Measurements from ENCODE around the gene MAP4K3.
"Not testable (repeated sequence)": the region's sequence is repeated elsewhere in the genome, so short reads cannot be mapped to it uniquely, and the experiment has no call there.

Gene MAP4K3

DNA sequence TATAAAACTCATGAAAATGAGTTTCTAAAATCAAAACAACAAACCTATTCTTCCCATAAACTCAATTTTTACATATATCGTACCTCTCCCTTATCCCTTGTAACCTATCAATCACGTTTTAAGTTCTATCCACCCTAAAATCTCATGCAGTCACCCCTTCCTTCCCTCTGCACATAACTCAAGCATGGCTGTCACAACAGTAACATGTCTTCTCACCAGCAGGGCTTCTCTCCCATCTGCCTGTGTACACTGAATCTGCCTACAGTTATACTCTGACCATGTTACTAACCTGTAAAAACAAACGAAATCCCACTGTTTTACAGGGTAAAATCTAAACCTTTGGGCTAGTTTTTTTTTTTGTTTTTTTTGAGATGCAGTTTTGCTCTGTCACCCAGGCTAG, 68.2 kb downstream of the MAP4K3 start:
- DNase-seq: no peak

DNA sequence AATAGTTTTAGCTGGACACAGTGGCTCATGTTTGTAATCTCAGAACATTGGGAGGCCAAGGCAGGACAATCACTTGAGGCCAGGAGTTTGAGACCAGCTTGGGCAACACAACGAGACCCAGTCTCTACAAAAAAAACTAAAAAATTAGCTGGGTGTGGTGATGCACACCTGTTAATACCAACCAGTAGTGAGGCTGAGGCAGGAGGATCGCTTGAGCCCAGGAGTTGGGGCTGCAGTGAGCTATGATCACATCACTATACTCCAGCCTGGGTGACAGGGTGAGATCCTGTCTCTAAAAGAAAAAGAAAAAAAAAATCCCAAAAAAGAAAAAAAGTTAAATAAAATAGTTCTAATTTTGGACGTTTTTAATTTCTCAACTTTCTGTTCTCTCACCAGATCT, 68.7 kb downstream of the MAP4K3 start:
- DNase-seq: no peak

DNA sequence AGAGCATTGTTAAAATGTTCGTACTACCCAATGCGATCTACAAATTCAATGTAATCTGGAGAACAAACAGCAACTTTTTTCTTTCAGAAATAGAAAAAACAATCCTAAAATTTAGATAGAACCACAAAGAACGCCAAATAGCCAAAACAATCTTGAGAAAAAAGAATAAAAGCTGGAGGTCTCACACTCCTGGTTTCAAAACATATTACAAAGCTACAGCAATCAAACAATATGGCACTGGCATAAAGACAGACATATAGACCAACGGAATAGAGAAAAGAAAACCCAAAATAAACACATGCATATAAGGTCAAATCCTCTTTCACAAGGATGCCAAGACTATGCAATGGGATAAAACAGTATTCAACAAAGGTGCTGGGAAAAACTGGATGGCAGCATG, 74.5 kb downstream of the MAP4K3 start:
- DNase-seq: no peak

DNA sequence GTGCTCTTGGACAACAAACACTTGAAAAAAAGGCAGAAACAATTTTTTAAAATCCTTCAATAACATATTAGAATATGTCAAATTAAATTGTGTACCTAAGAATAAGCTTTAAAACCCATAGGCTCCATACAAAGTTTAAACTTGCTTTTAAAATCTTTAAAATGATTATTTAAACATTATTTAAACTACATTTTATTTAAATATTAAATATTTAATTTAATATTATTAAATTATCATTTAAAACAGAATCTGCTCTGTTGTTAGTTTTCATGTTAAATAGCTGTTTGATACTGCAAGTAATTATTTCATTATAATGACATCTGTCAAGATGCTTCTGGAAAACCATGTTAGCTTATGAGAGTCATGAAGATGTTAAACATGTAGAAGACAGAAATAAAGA, 75.6 kb downstream of the MAP4K3 start:
- DNase-seq: no peak

DNA sequence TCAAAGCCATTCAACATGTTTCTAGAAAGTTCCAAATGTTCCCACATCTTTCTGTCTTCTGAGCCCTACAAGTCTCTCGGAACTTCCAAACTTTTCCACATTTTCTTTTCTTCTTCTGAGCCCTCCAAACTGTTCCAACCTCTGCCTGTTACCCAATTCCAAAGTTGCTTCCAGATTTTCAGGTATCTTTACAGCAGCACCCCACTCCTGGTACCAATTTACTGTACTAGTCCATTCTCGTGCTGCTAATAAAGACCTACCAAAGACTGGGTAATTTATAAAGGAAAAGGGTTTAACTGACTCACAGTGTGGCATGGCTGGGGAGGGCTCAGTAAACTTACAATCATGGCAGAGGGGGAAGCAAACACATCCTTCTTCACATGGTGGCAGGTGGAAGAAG, 76.7 kb downstream of the MAP4K3 start:
- not testable (repeated sequence) for DNase-seq

DNA sequence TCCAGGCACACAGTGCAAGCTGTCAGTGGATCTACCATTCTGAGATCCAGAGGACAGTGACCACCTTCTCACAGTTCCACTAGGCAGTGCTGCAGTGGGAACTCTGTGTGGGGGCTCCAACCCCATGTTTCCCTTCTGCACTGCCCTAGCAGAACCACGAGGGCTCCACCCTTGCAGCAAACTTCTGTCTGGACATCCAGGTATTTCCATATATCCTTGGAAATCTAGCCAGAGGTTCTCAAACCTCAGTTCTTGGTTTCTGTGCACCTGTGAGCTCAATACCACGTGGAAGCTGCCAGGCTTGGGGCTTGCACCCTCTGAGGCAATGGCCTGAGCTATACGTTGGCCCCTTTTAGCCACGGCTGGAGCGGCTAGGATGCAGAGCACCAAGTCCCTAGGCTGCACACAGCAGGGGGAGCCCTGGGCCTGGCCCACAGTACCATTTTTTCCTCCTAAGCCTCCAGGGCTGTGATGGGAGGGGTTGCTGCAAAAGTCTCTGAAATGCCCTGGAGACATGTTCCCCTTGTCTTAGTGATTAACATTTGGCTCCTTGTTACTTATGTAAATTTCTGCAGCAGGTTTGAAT, 77.5 kb downstream of the MAP4K3 start:
- DNase-seq: no peak

DNA sequence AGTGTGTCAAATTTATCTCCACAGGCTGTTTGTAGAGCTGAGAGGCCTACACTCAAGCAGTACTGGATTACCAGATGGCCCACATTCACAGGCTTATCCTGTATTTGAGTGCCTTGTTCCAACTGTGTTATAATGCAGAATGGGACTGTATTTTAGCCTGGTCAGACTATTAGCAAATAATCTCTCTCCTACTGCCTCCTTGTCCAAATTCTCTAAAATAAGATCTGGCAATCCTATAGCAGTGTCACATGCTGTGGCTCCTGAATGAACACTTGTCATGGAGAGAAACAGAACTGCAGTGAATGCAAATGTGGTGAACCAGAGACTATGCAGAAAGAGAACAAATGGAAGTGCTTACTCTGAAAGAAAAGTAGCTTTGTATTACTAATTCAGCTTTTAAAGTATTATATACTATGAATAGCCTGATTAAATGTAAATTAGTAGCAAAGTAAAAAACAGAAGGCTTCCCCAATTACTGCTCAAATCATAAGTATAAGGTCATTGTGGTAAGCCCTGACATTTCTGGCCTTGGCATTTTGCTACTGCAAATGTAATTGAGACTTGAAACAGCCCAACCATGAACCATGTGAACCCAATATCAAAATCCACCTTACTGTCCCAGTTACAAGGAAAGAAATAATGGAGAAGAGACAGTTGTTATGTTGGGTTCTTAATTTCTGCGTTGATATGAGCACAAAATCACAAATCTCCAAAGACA, 80.0 kb downstream of the MAP4K3 start:
- no peak for DNase-seq

DNA sequence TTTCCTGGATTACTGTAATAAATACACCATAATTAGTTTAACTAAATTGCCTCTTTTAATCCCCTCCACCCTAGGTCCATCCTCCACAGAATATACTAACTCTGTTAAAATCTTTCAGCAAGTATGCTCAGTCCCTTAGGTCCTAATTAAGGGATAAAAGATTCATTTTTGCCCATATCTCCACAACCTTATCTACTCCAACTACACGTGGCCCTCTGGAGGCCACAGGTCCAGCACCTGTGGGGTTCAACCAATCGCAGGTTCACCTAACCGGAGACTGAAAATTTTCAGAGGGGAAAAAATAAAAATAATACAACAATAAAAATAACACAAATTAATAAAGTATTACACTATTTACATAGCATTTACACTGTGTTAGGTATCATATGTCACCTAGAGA, 86.4 kb downstream of the MAP4K3 start:
- no peak for DNase-seq

DNA sequence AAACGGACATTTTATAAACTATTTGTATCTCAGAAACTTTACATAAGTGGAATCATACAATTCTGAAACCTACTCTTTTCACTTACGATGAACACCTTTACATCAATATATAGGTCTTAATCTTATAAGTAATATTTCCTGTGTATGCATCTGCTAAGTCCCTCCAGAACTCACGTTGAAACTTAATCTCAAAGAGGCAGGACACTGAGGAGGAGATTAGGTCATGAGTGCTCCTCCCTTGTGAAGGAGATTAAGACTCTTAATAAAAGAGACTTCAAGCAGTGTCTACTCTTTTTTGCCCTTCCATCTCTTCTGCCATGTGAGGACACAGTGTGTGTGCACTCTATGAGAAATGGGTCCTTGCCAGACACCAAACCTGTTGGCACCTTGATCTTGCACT, 98.6 kb downstream of the MAP4K3 start:
- DNase-seq: no peak

DNA sequence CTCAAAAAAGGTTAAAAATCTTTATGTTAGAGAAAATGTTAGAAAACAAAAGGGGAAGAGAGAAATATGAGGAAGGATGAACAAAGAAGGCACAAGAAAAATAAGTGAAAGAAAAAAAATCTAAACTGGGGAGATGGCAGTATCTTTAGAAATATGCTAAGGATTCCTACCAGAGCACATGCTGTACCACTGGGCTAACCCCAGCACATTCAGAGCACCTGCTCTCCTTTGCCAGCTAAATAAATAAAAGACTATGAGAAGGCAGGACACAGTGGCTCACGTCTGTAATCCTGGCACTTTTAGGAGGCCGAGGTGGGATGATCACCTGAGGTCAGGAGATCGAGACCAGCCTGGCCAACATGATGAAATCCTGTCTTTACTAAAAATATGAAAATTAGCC, 101.2 kb downstream of the MAP4K3 start:
- DNase-seq: no peak

DNA sequence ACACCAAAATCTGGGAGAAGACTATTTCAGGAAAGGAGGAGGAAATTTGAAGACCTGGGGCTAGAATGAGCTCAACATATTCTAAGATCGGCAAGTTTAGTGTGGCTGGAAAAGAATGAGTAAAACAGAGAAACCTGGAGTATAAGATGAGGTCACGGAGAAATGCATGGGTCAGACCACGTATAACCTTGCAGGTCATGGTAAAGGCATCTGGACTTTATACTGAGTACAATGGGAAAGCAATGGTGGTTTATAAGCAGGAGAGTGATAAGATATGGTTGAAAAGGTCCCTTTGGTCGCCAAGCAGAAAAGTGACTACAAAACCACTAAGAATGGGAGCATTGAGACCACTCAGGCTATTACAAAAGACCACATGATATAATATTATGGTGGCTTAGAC, 102.1 kb downstream of the MAP4K3 start:
- no peak for DNase-seq

DNA sequence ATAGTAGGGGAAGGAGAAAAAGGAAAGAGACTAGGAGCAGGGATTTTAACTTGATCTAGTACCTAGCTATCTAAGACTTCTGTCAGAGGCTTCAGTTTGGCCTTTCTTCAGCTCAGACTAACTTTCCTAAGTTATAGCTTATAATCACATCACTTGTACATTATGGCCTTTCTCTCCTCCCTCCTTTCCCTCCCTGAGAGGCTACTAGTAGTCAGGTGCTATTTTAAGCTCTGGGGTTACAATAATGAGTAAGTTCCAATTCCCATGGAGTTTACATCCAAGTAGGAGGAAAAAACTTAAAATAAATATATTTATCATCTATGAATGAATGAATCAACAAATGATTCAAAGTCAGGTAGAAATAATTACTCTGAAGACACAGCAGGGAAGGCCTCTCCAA, 102.6 kb downstream of the MAP4K3 start:
- DNase-seq: no peak

DNA sequence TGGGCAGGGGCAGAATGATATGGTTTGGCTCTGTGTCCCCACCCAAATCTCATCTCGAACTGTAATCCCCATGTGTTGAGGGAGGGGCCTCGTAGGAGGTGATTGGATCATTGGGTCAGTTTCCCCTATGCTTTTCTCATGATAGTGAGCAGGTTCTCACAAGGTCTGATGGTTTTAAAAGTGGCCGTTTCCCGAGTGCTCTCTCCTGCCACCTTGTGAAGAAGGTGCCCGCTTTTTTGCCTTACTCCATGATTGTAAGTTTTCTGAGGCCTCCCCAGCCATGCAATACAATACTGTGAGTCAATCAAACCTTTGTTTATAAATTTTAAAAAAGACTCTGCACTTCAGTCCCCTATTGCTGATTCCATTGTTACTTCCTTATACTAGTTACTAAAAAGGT, 110.4 kb downstream of the MAP4K3 start:
- no peak for DNase-seq

DNA sequence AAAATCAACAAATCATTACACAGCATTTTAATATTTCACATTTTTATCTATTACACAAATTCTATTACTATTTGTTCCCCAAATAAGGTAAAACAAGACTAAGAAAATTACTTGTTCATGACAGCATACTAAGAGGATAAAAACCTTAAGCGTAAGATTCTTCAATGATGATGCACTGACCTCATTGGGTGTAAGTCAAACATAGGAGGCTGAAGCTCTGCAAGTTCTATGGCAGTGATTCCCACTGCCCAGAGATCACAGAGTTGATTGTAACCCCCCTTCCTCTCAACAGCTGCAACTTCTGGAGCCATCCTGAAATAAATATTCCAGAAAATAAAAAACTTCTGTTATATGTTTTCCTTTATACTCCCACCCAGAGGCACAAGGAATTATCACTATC, 111.1 kb downstream of the MAP4K3 start:
- no peak for DNase-seq

DNA sequence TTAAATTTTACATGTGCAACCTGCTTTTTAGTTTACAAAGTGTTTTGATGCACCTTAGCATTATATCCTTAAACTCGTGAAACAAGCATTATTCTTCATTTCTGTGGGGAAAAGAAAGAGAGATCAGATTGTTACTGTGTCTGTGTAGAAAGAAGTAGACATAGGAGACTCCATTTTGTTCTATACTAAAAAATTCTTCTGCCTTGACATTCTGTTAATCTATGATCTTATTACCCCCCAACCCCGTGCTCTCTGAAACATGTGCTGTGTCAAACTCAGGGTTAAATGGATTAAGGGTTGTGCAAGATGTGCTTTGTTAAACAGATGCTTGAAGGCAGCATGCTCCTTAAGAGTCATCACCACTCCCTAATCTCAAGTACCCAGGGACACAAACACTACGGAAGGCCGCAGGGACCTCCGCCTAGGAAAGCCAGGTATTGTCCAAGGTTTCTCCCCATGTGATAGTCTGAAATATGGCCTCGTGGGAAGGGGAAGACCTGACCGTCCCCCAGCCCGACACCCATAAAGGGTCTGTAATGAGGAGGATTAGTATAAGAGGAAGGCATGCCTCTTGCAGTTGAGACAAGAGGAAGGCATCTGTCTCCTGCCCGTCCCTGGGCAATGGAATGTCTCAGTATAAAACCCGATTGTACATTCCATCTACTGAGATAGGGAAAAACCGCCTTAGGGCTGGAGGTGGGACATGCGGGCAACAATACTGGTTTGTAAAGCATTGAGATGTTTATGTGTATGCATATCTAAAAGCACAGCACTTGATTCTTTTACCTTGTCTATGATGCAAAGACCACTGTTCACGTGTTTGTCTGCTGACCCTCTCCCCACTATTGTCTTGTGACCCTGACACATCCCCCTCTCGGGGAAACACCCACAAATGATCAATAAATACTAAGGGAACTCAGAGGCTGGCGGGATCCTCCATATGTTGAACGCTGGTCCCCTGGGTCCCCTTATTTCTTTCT, 115.7 kb downstream of the MAP4K3 start:
- DNase-seq: not testable (repeated sequence)

DNA sequence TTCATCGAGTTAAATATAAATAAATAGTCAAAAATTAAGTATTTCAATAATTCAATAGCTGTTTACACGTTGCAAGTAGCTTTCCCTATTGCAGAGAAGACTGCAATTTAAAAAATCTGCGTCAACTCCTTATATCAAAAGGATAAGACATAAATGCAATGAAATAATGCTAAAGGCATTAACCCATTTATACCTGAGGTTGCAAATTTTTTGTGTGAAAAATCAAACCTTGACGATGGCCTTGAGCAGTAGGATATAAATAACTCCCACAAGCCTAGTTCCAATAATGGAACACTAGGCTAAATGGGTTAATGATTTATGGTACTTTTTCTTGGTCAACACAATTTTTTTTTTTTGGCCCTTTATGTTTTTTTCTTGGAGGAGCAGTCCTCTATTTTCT, 116.9 kb downstream of the MAP4K3 start:
- no peak for DNase-seq

DNA sequence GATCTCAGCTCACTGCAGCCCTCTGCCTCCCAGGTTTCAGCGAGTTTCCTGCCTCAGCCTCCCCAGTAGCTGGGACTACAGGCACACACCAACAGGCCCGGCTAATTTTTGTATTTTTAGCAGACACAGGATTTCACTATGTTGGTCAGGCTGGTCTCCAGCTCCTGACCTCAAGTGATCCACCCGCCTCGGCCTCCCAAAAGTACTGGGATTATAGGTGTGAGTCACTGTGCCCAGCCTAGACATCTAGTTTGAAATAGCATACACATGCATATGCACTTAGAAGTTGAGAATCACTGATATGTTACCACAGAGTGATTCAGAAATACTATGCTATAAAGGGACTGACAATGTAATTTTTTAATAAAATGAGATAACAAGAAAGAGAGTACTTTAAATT, 123.5 kb downstream of the MAP4K3 start:
- DNase-seq: no peak

DNA sequence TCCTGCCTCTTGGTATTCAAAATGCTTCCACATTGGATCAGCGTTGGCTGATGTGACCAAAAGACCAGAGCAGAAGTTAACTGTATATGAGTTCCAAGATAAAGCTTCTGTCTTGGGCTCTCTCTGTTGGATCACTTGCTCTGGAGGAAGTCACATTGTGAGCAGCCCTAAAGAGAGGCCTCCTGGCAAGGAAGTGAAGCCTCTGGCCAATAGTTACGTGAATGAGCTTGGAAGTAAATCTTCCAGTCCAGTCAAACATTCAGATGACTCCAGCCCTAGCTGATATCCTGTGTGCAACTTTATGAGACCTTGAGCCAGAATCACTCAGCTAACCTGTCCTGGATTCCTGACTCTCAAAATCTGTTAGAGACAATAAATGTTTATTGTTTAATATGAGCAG, 125.6 kb downstream of the MAP4K3 start:
- DNase-seq: no peak

DNA sequence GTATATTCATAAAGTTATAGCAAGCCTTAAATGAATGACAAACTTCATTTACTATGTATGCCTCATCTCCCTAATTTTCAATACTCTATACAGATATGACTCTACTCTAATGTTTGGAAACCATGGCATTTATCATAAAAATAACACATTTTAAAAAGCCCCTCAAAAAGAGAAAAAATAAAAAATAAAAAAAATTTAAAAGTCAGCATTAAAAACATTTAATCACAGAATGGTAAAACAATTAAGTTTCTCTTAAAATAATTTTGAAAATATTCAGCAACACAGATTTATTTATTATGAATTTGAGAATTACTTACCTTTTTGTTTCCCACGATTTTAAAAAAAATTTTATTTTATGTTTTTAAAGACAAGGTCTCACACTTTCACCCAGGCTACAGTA, 128.3 kb downstream of the MAP4K3 start:
- DNase-seq: no peak

DNA sequence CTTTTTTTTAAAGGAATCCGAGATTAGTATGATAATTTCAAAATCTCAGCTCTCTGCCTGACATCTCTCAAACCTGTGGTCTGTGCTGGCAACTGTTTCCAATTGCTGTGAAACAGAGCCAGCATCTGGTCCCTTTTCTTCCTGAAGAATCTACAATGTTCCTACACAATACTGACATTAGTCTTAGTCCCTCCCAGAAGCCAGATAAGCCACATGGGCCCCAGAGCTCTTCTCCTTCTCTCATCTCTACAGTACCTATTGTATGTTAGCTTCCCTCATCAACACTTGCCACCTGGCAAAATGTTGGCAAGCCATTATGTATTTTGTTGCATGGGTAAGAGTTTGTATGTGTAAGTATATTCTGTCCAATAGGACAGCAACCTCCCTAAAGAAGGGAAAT, 130.5 kb downstream of the MAP4K3 start:
- DNase-seq: no peak

DNA sequence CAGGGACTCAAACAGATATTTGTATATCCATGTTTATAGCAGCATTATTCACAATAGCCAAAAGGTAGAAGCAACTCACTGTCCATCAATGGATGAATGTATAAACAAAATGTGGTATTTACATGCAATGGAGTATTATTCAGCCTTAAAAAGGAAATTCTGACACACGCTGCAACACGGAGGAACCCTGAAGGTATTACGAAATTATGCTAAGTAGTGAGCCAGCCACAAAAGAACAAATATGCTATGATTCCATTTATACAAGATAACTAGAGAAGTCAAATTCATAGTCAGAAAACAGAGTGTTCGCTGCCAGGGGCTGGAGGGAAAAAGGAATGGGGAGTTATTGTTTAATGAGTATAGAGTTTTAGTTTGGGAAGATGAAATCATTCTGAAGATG, 132.4 kb downstream of the MAP4K3 start:
- DNase-seq: no peak

DNA sequence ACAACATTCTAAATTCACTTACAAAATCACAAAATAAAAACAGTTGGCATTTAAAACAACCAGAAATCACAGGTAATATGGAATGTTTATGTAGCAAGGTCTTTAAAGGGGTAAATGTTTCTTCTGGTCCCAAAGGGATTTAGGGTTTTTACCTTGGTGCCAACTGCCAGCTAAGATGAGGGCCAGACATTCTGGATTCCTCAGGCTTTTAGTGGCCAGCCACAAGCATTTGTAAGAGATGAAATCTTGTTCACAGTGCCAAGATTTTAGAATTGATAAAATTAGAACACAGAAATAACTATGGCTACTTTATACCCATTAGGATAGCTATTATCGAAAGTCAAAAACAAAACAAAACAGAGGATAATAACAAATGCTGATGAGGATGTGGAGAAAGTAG, 132.9 kb downstream of the MAP4K3 start:
- no peak for DNase-seq

DNA sequence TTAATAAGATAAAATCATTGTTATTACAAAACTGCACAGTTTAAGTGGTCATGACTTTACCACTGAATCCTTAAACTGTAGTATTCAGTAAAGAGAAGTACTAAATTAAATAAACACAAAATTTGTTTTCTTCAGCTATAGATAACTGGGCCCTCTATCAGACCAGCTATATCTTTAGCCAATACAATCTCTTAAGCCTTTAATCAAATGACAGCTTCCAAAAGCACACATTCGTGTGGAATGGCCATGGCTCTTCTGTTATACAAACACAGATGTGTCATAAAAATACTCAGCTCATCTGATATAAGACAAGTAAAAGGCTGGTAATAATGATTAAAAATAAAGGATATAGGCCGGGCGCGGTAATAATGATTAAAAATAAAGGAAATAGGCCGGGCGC, 135.7 kb downstream of the MAP4K3 start:
- DNase-seq: no peak
